DMS 273 (cell line): ENCODE results near the gene RANBP9.

Experiments used
- DNase-seq: peaks from one replicate; lab custom pipeline; 2025; ENCODE audit not compliant: unreplicated experiment; lab: John Stamatoyannopoulos, UW

The RANBP9 gene

GRCh38 chr6:13711733-13712598, at the start of gene RANBP9:
Gene RANBP9 (minus strand): TSS chr6:13711835. CDS start chr6:13711505, 330 bp downstream.
- peak; percentile 98 for DNase-seq

GRCh38 chr6:13760307-13761304, 49.0 kb upstream of the RANBP9 start:
- DNase-seq, result no peak

GRCh38 chr6:13759025-13759424, 47.4 kb upstream of the RANBP9 start:
- DNase-seq, result no peak

- DNase-seq, result no peak
Observed at GRCh38 chr6:13754644-13755043, 43.0 kb upstream of the RANBP9 start.

GRCh38 chr6:13743736-13744127, 32.1 kb upstream of the RANBP9 start:
- DNase-seq, result no peak

GRCh38 chr6:13742961-13743735, 31.5 kb upstream of the RANBP9 start:
- no peak for DNase-seq

- no peak for DNase-seq
Observed at GRCh38 chr6:13741365-13741764, 29.7 kb upstream of the RANBP9 start.

GRCh38 chr6:13735031-13735430, 23.4 kb upstream of the RANBP9 start:
- DNase-seq, result no peak

GRCh38 chr6:13733178-13733887, 21.7 kb upstream of the RANBP9 start:
- DNase-seq, result peak; percentile 88

GRCh38 chr6:13730704-13731103, 19.1 kb upstream of the RANBP9 start:
- DNase-seq, result no peak

GRCh38 chr6:13729891-13730290, 18.3 kb upstream of the RANBP9 start:
- no peak for DNase-seq

GRCh38 chr6:13725570-13725969, 13.9 kb upstream of the RANBP9 start:
- no peak for DNase-seq

- DNase-seq, result no peak
Observed at GRCh38 chr6:13725052-13725451, 13.4 kb upstream of the RANBP9 start.

GRCh38 chr6:13724182-13724581, 12.5 kb upstream of the RANBP9 start:
- no peak for DNase-seq

- no peak for DNase-seq
Observed at GRCh38 chr6:13722880-13723279, 11.2 kb upstream of the RANBP9 start.

- DNase-seq, result no peak
Observed at GRCh38 chr6:13718123-13718458, 6.5 kb upstream of the RANBP9 start.

GRCh38 chr6:13716955-13717295, 5.3 kb upstream of the RANBP9 start:
- DNase-seq, result no peak

GRCh38 chr6:13716225-13716954, 4.8 kb upstream of the RANBP9 start:
- no peak for DNase-seq

- DNase-seq, result peak; percentile 10
Observed at GRCh38 chr6:13715444-13715883, 3.8 kb upstream of the RANBP9 start.

GRCh38 chr6:13712599-13712898, 914 bp upstream of the RANBP9 start:
- DNase-seq, result peak; percentile 37
